GM12878 (cell line): ENCODE data around the gene GMDS. TPM values are rescaled to one million over a fixed set of nuclear protein-coding genes. Genes with fewer than 3 reads are reported as not detected.

Experiments
- ATAC-seq: fragments of 200-7000 bp; cut with Tn5 transposase; 3 replicates; pipeline ENCODE4 v1.9.1; 2020; ENCODE audit warnings: mild to moderate bottlenecking, moderate library complexity
- BruUV-seq: library from RNA; stranded (reverse); fragments of 400-500 nt; replicated peaks from 2 replicates; lab custom pipeline; 2021; lab: Mats Ljungman, UMichigan
- CTCF ChIA-PET: fragments of 300-600 bp; sonication (Branson Sonifier 250); formaldehyde crosslinking; extraction: SDS; loops from one replicate; lab custom pipeline; 2021; ENCODE audit warnings: inconsistent platforms; lab: Yijun Ruan, JAX
- POLR2A ChIA-PET: fragments of 350-600 bp; formaldehyde crosslinking; extraction: SDS; loops from one replicate; lab custom pipeline; 2021; ENCODE audit warnings: inconsistent platforms; lab: Charles Lee
- RAD21 ChIA-PET: fragments of 300-600 bp; sonication (Branson Sonifier 250); formaldehyde crosslinking; loops from one replicate; lab custom pipeline; 2023; ENCODE audit warnings: antibody characterized with exemption; ENCODE audit not compliant: unreplicated experiment; lab: Charles Lee
- SMC1A ChIA-PET: fragments of 300-600 bp; sonication (Branson Sonifier 250); formaldehyde crosslinking; loops from one replicate; lab custom pipeline; 2023; ENCODE audit not compliant: unreplicated experiment, uncharacterized antibody; lab: Charles Lee
- DNase-seq: peaks from one replicate; pipeline ENCODE4 v3.0.0-alpha.2; 2011; ENCODE audit warnings: low read depth, low spot score
- FAIRE-seq: peaks from 3 replicates; lab custom pipeline; 2011; peaks lifted over from hg19 to GRCh38; lab: Jason Lieb, UNC
- H2AFZ ChIP-seq: 2 replicates; pipeline ENCODE4 v1.6.0; 2011; ENCODE audit warnings: low read depth, low read length, control low read depth; ENCODE audit not compliant: control insufficient read depth
- H3K27ac ChIP-seq: 2 replicates; pipeline ENCODE4 v1.5.1; 2011; ENCODE audit warnings: control low read depth; ENCODE audit not compliant: control insufficient read depth, insufficient read depth
- H3K27me3 ChIP-seq, 2 experiments: replicated peaks in 1 of 2; 2 replicates each; pipeline versions ENCODE4 v1.6.0 to v1.6.1; 2011; ENCODE audit warnings: low read length in 1 of 2; ENCODE audit not compliant: control insufficient read depth in 2 of 2, insufficient read depth in 2 of 2
- H3K36me3 ChIP-seq, 2 experiments: 2 replicates each; pipeline ENCODE4 v1.5.1; 2011; ENCODE audit warnings: low read length in 1 of 2; ENCODE audit not compliant: control insufficient read depth in 2 of 2, insufficient read depth in 2 of 2
- H3K4me1 ChIP-seq: 2 replicates; pipeline ENCODE4 v1.6.1; 2011; ENCODE audit warnings: mild to moderate bottlenecking, low read length, moderate library complexity, mixed read lengths; ENCODE audit not compliant: control insufficient read depth, insufficient read depth
- H3K4me2 ChIP-seq: 2 replicates; pipeline ENCODE4 v1.6.0; 2011; ENCODE audit warnings: control low read depth; ENCODE audit not compliant: control insufficient read depth, insufficient read depth
- H3K4me3 ChIP-seq: fragments of 200-600 bp; sonication (generic); 2 replicates; pipeline ENCODE4 v1.5.1; 2016
- H3K79me2 ChIP-seq: 2 replicates; pipeline ENCODE4 v1.6.0; 2011; ENCODE audit warnings: low read length; ENCODE audit not compliant: control insufficient read depth, insufficient read depth
- H3K9ac ChIP-seq: 2 replicates; pipeline ENCODE4 v1.8.0; 2011; ENCODE audit warnings: low read length, control low read depth, mixed read lengths; ENCODE audit not compliant: control insufficient read depth, insufficient read depth
- H3K9me3 ChIP-seq: replicated peaks from 3 replicates; pipeline ENCODE4 v1.5.1; 2011; ENCODE audit warnings: mild to moderate bottlenecking, low read length; ENCODE audit not compliant: control insufficient read depth, insufficient read depth
- H4K20me1 ChIP-seq: 2 replicates; pipeline ENCODE4 v1.6.0; 2011; ENCODE audit not compliant: control insufficient read depth, insufficient read depth
- BMI1 ChIP-seq: fragments of 450-650 bp; IDR thresholded peaks from 2 replicates; pipeline ENCODE4 v1.6.1; 2016; ENCODE audit warnings: mild to moderate bottlenecking, moderate library complexity, borderline replicate concordance
- ESRRA ChIP-seq: IDR thresholded peaks from 2 replicates; pipeline ENCODE4 v1.6.1; 2012; ENCODE audit warnings: mild to moderate bottlenecking, low read length, improper control_type of control experiment
- JUND ChIP-seq: IDR thresholded peaks from 2 replicates; pipeline ENCODE4 v1.6.1; 2012; ENCODE audit warnings: low read depth, mild to moderate bottlenecking, low read length, improper control_type of control experiment, moderate library complexity
- MAX ChIP-seq: IDR thresholded peaks from 2 replicates; pipeline ENCODE4 v1.6.1; 2012; ENCODE audit warnings: low read depth, low read length, improper control_type of control experiment
- MLLT1 ChIP-seq: fragments of 450-650 bp; IDR thresholded peaks from 2 replicates; pipeline ENCODE4 v1.6.1; 2016; ENCODE audit warnings: mild to moderate bottlenecking
- NR2C1 ChIP-seq: fragments of 450-650 bp; IDR thresholded peaks from 2 replicates; pipeline ENCODE4 v1.6.1; 2017; ENCODE audit warnings: antibody characterized with exemption, mild to moderate bottlenecking, moderate library complexity
- PAX5 ChIP-seq: IDR thresholded peaks from 2 replicates; pipeline ENCODE4 v1.6.1; 2011; ENCODE audit warnings: low read depth, low read length, borderline replicate concordance
- PKNOX1 ChIP-seq: fragments of 450-650 bp; IDR thresholded peaks from 2 replicates; pipeline ENCODE4 v1.6.1; 2016; ENCODE audit warnings: mild to moderate bottlenecking
- POLR2AphosphoS5 ChIP-seq: IDR thresholded peaks from 2 replicates; pipeline ENCODE4 v1.6.1; 2011; ENCODE audit warnings: mild to moderate bottlenecking, low read length, inconsistent platforms
- RFX5 ChIP-seq: IDR thresholded peaks from 2 replicates; pipeline ENCODE4 v1.6.1; 2011; ENCODE audit warnings: low read depth, low read length, improper control_type of control experiment
- STAT3 ChIP-seq: IDR thresholded peaks from 2 replicates; pipeline ENCODE4 v1.6.1; 2011; ENCODE audit warnings: low read depth, low read length, improper control_type of control experiment
- TBL1XR1 ChIP-seq: IDR thresholded peaks from 2 replicates; pipeline ENCODE4 v1.6.1; 2012; ENCODE audit warnings: low read depth, low read length, improper control_type of control experiment
- ZNF622 ChIP-seq: fragments of 450-650 bp; IDR thresholded peaks from 2 replicates; pipeline ENCODE4 v1.6.1; 2017; ENCODE audit warnings: mild to moderate bottlenecking, inconsistent platforms
- WGBS: methylation state at CpG from one replicate; pipeline ENCODE4 v1.1.6; 2016; ENCODE audit warnings: low lambda C conversion rate; ENCODE audit not compliant: insufficient replicate concordance, insufficient coverage; ENCODE audit errors: missing lambda C conversion rate; 5-methylcytosine and 5-hydroxymethylcytosine counted together
- in situ Hi-C: fragments of 300-500 bp; cut with MboI; formaldehyde crosslinking; loops from 9 replicates; pipeline ENCODE4 v1.14.3; 2018; ENCODE audit warnings: mixed read lengths
- intact Hi-C: fragments of 100-400 bp; cut with micrococcal nuclease; formaldehyde crosslinking; loops from one replicate; pipeline ENCODE4 v1.14.2; 2022; ENCODE audit not compliant: unreplicated experiment
- polyA plus RNA-seq, 11 experiments: library from polyadenylated mRNA; depleted of rRNA in 4 of 11; unstranded in 6 of 11; stranded (reverse) in 5 of 11; fragments of >200 nt; fragmentation: Nextera tagmentation in 4 of 11; fragmentation: Illumina TruSeq in 1 of 11; extraction: Ambion mirVana in 4 of 11; extraction: Trizol in 1 of 11; gene quantifications; 1 replicate in 1 of 11; 2 replicates in 10 of 11; pipeline versions ENCODE4 v1.2.1 to v1.2.3, GENCODE V29; 2011 to 2016; ENCODE audit warnings: inconsistent platforms in 2 of 11, missing spikeins in 2 of 11, low read depth in 1 of 11
- total RNA-seq, 4 experiments: library from RNA; depleted of rRNA in 3 of 4; stranded (reverse); fragments of >200 nt in 3 of 4; fragmentation: Illumina TruSeq in 1 of 4; extraction: Trizol in 1 of 4; gene quantifications; 2 replicates each; pipeline versions ENCODE4 v1.2.1 to v1.2.3, GENCODE V29; 2013 to 2021

GMDS gene
- total and polyA plus RNA-seq, 10 of the 15 experiments (the other 5 are each of a cell fraction or from before 2014, with no cell fraction given): 0.61 to 53.8 (median 29.3) TPM

- FAIRE-seq (no peak), DNase-seq (no peak), ATAC-seq (no peak)
- no TSS peak for BruUV-seq
- WGBS: 88% methylated on average over 9 of the region's 12 CpGs
- ChIA-PET RAD21 (no interaction called here), SMC1A (no interaction called here), POLR2A (no interaction called here), CTCF (no interaction called here)
- intact Hi-C loops: no loop called here
- H3K36me3 ChIP-seq: no peaks in the 10 kb centered on the region
- no peak for TF ChIP-seq MAX
- no peak for TF ChIP-seq POLR2AphosphoS5
- no peak for TF ChIP-seq JUND
- no peak for TF ChIP-seq RFX5
- TF ChIP-seq PAX5: no peak
- no peak for TF ChIP-seq BMI1
- no peak for TF ChIP-seq ZNF622
- TF ChIP-seq PKNOX1: no peak
- no peak for TF ChIP-seq TBL1XR1
- no peak for TF ChIP-seq MLLT1
- TF ChIP-seq STAT3: no peak
- no peak for TF ChIP-seq ESRRA
- TF ChIP-seq NR2C1: no peak
- H4K20me1 ChIP-seq: no peaks in the 10 kb centered on the region
- H3K9ac ChIP-seq: no peak overlapping the region
- H3K27me3 ChIP-seq: no peaks in the 10 kb centered on the region
- H3K79me2 ChIP-seq: no peaks in the 10 kb centered on the region
- H3K27ac ChIP-seq: no peak overlapping the region
- in situ Hi-C loops: no loop called here
- no peak overlapping the region for H3K4me2 ChIP-seq
- H3K4me1 ChIP-seq: no peaks in the 10 kb centered on the region; the same call in 1 of the 2 replicates
- no peak overlapping the region for H2AFZ ChIP-seq
- H3K9me3 ChIP-seq: no peaks in the 10 kb centered on the region
- no peak overlapping the region for H3K4me3 ChIP-seq
Measured at GRCh38 chr6:1641343-1641885, 604.0 kb downstream of the GMDS start.
